Mononuclear cell (primary cell): ENCODE results near the gene MAGI1. TPM values are rescaled to one million over a fixed set of nuclear protein-coding genes. Genes with fewer than 3 reads are reported as not detected.
"Not testable (repeated sequence)": the region's sequence is repeated elsewhere in the genome, so short reads cannot be mapped to it uniquely, and the experiment has no call there.

ENCODE experiments used
- H3K27me3 ChIP-seq: 2 replicates; pipeline ENCODE4 v1.6.0; 2011; ENCODE audit warnings: low read length, control low read depth; ENCODE audit not compliant: insufficient read depth
- H3K4me1 ChIP-seq: 2 replicates; pipeline ENCODE4 v1.5.1; 2011; ENCODE audit warnings: mild to moderate bottlenecking, low read length, control low read depth; ENCODE audit not compliant: insufficient read depth
- H3K4me3 ChIP-seq: 2 replicates; pipeline ENCODE4 v1.5.1; 2011; ENCODE audit warnings: mild to moderate bottlenecking, low read length, moderate library complexity
- H3K9me3 ChIP-seq: 2 replicates; pipeline ENCODE4 v1.5.1; 2011; ENCODE audit warnings: low read depth, mild to moderate bottlenecking, control low read depth, low read length
- total RNA-seq: library from RNA; depleted of rRNA; stranded (reverse); fragments of >200 nt; gene quantifications from one replicate; pipeline ENCODE4 v1.2.3, GENCODE V29; 2012

The MAGI1 gene
- total RNA-seq, 1 donor = not detected

DNA sequence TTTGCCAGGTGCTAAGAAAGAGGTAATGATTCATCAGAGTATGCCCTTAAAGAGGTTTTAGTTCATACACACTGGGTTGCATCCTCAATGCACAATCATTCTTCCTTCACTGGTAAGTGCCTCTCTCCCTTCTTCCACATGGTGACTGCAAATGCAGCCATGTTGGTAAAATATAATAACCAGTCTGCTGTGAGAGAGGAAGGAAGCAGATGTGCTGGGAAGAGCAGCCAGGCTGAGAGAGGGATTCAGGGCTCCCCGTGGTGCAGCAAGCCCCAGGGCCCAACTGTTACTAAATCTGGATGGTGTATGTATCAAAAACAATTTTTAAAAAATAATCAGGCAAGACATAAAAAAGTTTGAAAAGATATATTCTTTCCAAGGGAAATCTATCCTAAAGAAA lies 498.1 kb downstream of the MAGI1 start:
- H3K4me3 ChIP-seq = no peak overlapping the region
- H3K9me3 ChIP-seq = peaks cover 5% of the 10 kb centered on the region
- no peaks in the 10 kb centered on the region for H3K4me1 ChIP-seq
- no peaks in the 10 kb centered on the region for H3K27me3 ChIP-seq

DNA sequence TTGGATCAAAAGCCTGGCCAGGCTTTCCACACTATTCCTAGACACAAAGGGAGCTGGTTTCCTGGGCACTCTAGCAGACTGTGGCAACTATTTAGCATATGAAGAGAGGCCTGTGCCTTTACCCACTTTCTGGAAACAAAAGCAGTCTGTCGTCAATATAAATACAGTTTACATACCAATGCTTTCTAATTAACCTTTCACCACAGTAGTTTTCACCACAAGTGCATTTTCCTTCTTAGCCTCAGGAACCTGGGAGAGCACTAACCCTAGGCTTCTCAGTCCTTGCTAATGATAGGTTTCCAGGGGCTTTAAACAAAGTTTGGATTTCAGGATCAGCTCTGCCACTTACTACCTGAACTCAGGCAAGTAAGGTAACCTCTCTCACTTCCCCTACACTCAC lies 499.1 kb downstream of the MAGI1 start:
- Histone ChIP-seq H3K4me1 (no peaks in the 10 kb centered on the region), H3K9me3 (peaks cover 5% of the 10 kb centered on the region), H3K27me3 (no peaks in the 10 kb centered on the region), H3K4me3 (no peak overlapping the region)

DNA sequence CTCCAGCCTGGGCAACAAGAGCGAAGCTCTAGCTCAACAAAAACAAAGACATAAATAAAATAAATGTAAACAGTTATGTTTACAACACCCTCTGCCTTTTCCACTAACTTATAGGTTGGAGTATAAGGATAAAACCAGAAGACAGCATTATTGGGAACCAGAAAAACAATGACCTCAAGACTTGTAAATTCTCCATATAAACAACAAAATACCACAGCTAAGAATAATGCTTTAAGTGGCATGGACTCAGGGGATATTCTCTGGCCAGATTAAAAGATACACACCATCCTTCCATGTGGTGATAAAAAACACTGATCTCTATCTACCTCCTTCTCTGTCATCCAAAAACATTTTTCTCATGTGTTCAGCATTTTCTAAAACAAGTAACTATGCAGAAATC lies 500.6 kb downstream of the MAGI1 start:
- Histone ChIP-seq H3K9me3 (peaks cover 5% of the 10 kb centered on the region), H3K4me3 (no peak overlapping the region), H3K27me3 (no peaks in the 10 kb centered on the region), H3K4me1 (no peaks in the 10 kb centered on the region)

DNA sequence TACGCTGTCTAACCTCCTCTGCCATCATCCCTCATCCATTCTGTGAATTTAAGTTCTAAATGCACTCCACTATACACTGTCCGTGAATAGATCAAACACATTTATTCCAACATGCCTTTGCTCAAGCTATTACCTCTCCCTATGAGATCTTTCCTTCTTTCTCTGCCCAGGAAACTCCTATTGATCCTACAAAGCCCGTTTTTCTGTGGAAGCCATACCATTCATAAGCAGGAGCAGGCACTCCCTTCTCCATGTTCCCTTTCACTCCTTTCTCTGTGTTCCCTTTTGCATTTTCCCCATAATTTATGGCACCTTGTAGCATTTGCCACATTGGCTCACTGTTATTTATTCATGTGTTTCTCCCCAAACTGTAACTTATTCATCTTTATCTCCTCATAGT lies 501.6 kb downstream of the MAGI1 start:
- Histone ChIP-seq H3K4me3 (no peak overlapping the region), H3K27me3 (no peaks in the 10 kb centered on the region), H3K9me3 (peaks cover 5% of the 10 kb centered on the region), H3K4me1 (no peaks in the 10 kb centered on the region)

DNA sequence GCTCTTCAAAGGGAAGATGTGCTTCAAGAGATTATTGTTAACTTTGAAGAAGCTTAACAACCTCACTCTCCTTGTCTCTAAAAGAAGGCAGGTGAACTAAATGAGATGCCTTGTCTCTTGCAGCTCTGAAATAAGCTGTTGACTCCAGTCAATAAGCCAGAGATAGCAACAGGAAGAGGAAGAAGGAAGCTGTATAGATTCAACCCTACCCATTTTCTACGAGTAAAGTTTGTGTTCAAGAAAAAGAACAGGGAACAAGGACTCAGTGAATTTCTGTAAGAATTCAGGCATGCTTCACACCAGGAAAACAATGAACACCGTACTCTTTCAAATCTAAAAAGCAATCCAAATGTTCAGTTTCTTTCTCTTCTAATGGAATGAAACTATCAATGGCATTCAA lies 503.5 kb downstream of the MAGI1 start:
- H3K9me3 ChIP-seq = peaks cover 5% of the 10 kb centered on the region
- H3K27me3 ChIP-seq = no peaks in the 10 kb centered on the region
- no peaks in the 10 kb centered on the region for H3K4me1 ChIP-seq
- H3K4me3 ChIP-seq = no peak overlapping the region

DNA sequence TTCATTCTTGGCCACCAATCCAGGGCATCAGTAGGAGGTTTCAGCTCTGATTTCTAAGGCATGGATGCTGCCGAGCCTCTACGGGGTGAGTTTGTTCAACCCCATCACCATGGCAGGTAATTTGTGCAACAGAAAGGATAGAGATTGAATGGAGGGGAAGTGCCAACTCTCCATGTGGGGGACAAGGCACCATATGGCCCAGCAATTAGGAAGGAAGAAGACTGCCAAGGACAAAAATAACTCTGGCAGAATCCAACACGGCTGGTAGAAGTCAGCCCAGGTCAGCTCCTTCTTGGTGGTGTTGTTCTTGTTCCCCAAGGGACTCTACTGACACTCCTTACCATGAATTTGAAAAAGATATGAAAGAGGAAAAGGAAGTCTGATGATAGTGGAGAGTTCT lies 503.9 kb downstream of the MAGI1 start:
- Histone ChIP-seq H3K9me3 (peaks cover 5% of the 10 kb centered on the region), H3K4me1 (no peaks in the 10 kb centered on the region), H3K27me3 (no peaks in the 10 kb centered on the region), H3K4me3 (no peak overlapping the region)

DNA sequence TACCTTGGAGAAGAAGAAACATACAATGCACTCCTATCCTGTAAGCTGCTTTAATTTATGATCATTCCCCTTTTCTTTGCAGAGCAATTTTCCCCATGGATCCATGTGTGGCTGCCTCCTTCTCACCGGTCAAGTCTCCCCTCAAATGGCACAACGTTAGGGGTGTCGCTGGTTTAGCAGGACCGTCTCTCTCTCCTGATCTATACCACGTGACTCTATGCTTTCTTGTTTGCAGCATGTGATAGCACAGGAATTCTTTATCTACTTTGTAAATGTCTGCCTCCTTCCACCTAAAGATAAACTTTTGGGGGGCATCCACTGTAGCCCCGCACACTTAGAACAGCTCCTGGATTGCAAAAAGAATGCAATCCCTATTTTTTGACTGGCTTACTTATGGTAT lies 506.0 kb downstream of the MAGI1 start:
- Histone ChIP-seq H3K4me1 (no peaks in the 10 kb centered on the region), H3K4me3 (no peak overlapping the region), H3K27me3 (no peaks in the 10 kb centered on the region), H3K9me3 (no peaks in the 10 kb centered on the region)

DNA sequence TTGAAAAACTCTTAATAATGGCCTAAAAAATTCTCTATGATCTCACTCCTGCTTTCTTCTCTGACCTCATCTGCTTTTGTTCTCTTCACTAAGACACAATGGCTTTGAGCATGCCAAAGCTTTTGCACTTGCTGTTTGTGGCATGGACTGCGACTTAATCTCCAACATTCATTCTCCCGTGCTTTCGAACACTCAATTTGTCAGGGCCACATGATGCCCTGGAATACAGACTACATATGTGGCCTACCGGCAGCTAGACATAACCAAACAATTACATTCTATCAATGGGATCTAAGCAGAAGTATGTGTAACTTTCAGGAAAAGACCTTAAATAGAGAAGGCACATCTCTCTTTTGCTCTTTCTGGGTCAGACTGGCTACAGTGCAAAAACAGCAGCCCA lies 506.5 kb downstream of the MAGI1 start:
- Histone ChIP-seq H3K4me1 (no peaks in the 10 kb centered on the region), H3K27me3 (no peaks in the 10 kb centered on the region), H3K4me3 (no peak overlapping the region), H3K9me3 (no peaks in the 10 kb centered on the region)

DNA sequence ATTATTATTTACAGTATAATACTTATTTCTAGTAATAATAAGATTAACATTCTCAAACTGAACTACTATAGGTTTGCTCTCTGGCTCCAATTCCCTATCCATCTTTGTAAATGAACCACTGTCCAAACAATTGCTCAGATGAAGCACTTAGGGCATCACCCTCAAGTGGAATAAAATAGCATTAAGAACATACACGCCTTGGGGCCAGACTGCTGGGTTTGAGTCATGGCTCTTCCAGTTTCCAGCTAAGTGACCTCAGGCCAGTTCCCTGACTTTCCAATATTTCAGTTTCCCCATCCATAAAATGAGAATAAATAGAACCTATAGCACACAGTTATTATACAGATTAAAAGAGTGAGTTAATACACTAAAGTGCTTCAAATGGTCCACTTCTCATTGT lies 507.2 kb downstream of the MAGI1 start:
- Histone ChIP-seq H3K4me3 (no peak overlapping the region), H3K9me3 (no peaks in the 10 kb centered on the region), H3K27me3 (no peaks in the 10 kb centered on the region), H3K4me1 (no peaks in the 10 kb centered on the region)

DNA sequence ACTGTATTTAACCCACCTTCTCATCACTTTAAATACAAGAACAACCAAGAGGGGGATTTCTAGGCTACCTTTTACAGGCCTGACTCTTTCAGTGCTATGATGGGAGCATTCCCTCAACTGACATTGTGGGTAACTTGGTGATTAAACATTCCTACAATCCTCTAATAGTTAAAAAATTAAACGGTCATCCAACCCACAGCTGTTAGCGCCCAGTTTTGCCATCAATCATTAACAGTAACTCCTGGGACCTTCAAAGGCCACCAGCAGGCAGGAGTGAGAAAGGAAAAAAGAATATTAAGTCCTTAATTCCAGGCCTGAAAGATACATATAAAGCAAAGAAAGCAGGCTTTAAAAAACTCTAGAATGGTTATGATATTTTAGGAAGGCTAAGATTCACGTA lies 512.1 kb downstream of the MAGI1 start:
- H3K4me1 ChIP-seq = no peaks in the 10 kb centered on the region
- no peak overlapping the region for H3K4me3 ChIP-seq
- H3K9me3 ChIP-seq = no peaks in the 10 kb centered on the region
- no peaks in the 10 kb centered on the region for H3K27me3 ChIP-seq

DNA sequence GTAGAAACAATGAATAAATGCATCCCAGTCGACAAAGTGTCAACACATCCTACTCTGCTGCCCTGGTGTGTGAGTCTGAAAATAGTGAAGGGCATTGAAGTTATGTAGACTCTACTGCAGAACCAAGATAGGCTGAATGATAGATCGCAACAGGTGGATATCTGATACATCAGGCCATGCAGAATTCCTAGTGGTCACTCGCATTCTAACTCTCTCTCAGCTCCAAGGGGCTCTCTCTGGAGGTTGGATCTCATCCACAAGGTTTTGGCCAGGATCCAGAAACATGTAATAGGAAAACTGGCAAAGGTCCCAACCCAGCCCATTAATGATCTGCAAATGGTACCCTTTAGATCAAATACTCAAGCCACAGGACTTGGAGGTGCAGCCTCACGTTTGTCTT lies 514.1 kb downstream of the MAGI1 start:
- no peaks in the 10 kb centered on the region for H3K9me3 ChIP-seq
- no peaks in the 10 kb centered on the region for H3K4me1 ChIP-seq
- H3K4me3 ChIP-seq = no peak overlapping the region
- H3K27me3 ChIP-seq = no peaks in the 10 kb centered on the region

DNA sequence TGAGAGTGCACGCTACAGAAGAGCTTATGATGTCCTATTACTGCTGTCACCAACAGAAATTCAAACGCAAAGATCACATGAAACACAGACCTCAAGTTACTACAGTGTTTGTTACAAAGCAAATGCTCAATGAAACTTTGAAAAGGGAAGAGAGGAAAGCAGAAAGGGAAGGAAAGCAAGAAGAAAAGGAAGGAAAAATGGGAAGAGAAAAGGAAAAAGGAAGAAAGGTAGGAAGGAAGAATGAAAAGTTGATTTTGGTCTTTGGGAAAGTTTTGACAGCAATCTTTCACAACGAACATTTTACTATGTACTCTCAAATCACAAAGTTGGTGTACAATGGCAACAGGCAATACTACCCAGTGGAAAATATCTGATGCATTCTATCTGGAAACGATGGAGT lies 514.8 kb downstream of the MAGI1 start:
- Histone ChIP-seq H3K4me3 (no peak overlapping the region), H3K9me3 (no peaks in the 10 kb centered on the region), H3K4me1 (no peaks in the 10 kb centered on the region), H3K27me3 (no peaks in the 10 kb centered on the region)

DNA sequence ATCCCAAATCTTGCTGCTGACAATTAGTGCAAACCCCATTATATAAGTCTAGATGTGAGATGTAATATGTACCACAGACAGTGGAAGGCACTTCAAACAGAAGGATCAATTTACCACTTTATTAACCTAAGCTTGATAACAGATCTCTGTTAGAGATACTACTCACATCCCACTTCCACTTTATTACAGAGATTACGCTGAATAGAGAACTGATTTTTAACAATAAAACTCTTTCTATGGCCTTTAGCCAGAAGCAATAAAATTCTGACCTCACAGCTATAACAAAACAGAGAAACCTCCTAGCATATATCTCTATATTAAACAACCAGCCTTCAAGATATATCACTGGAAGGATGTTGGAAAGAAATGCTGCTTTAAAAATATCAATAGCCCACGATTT lies 517.7 kb downstream of the MAGI1 start:
- H3K27me3 ChIP-seq = no peaks in the 10 kb centered on the region

DNA sequence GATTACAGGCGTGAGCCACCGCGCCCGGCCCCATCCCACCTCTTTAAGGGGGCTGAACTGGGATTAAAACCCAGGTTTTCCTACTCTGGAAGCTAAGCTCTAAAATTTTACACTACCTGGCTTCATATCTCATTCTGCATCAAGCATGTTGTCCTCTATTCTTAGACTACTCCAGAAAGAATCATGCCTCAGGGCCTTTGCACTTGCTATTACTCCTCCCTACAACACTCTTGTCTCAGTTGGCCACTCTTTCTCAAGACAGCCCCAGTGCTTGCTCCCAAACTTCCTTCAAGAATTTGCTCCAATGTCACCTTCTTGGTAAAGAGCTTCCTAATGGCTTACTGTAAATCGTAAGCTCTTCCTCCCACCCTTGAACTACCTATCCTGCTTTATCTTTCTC lies 521.7 kb downstream of the MAGI1 start:
- Histone ChIP-seq H3K4me1 (no peaks in the 10 kb centered on the region), H3K4me3 (no peak overlapping the region), H3K9me3 (no peaks in the 10 kb centered on the region), H3K27me3 (no peaks in the 10 kb centered on the region)

More for the DNA sequence above, 517.7 kb downstream of the MAGI1 start:
- no peaks in the 10 kb centered on the region for H3K4me1 ChIP-seq
- H3K4me3 ChIP-seq = no peak overlapping the region
- no peaks in the 10 kb centered on the region for H3K9me3 ChIP-seq

DNA sequence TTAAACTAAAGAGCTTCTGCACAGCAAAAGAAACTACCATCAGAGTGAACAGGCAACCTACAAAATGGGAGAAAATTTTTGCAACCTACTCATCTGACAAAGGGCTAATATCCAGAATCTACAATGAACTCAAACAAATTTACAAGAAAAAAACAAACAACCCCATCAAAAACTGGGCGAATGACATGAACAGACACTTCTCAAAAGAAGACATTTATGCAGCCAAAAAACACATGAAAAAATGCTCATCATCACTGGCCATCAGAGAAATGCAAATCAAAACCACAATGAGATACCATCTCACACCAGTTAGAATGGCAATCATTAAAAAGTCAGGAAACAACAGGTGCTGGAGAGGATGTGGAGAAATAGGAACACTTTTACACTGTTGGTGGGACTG lies 524.4 kb downstream of the MAGI1 start:
- H3K9me3 ChIP-seq, H3K4me3 ChIP-seq, H3K4me1 ChIP-seq, H3K27me3 ChIP-seq: not testable (repeated sequence)

DNA sequence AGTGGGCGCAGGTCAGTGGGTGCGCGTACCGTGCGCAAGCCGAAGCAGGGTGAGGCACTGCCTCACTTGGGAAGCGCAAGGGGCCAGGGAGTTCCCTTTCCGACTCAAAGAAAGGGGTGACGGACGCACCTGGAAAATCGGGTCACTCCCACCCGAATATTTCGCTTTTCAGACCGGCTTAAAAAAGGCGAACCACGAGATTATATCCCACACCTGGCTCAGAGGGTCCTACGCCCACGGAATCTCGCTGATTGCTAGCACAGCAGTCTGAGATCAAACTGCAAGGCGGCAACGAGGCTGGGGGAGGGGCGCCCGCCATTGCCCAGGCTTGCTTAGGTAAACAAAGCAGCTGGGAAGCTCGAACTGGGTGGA lies 529.3 kb downstream of the MAGI1 start:
- H3K4me3 ChIP-seq, H3K9me3 ChIP-seq, H3K27me3 ChIP-seq, H3K4me1 ChIP-seq: not testable (repeated sequence)
